ENCODE measurements around the gene AFM.

AFM gene

GRCh38 chr4:73481358-73481757 lies at the start of gene AFM:
AFM (plus strand) TSS chr4:73481745; CDS start chr4:73481776, 31 bp downstream.
- FAIRE-seq, result no peak

GRCh38 chr4:73431813-73432168 lies 49.8 kb upstream of the AFM start:
- FAIRE-seq, result no peak

GRCh38 chr4:73432169-73433000 lies 49.2 kb upstream of the AFM start:
- FAIRE-seq, result no peak

GRCh38 chr4:73433140-73433539 lies 48.4 kb upstream of the AFM start:
- FAIRE-seq, result no peak

GRCh38 chr4:73434311-73434710 lies 47.2 kb upstream of the AFM start:
- FAIRE-seq, result peak; percentile 51

- FAIRE-seq, result no peak
These were observed 45.6 kb upstream of the AFM start, which contains the start of gene AFP for GRCh38 chr4:73435984-73436383. AFP (plus strand) TSS chr4:73436221; CDS start chr4:73436263, 42 bp downstream.

GRCh38 chr4:73436674-73437557 lies 44.6 kb upstream of the AFM start:
- no peak for FAIRE-seq

- FAIRE-seq, result no peak
These were observed 44.0 kb upstream of the AFM start for GRCh38 chr4:73437558-73437956.

GRCh38 chr4:73438048-73438447 lies 43.5 kb upstream of the AFM start:
- FAIRE-seq, result no peak

- no peak for FAIRE-seq
These were observed 42.8 kb upstream of the AFM start for GRCh38 chr4:73438582-73439215.

GRCh38 chr4:73439445-73439844 lies 42.1 kb upstream of the AFM start:
- FAIRE-seq, result no peak

GRCh38 chr4:73439991-73440390 lies 41.6 kb upstream of the AFM start:
- no peak for FAIRE-seq

- no peak for FAIRE-seq
These were observed 40.9 kb upstream of the AFM start for GRCh38 chr4:73440653-73441052.

- no peak for FAIRE-seq
These were observed 39.3 kb upstream of the AFM start for GRCh38 chr4:73442275-73442674.

- no peak for FAIRE-seq
These were observed 38.3 kb upstream of the AFM start for GRCh38 chr4:73443224-73443623.

- no peak for FAIRE-seq
These were observed 35.9 kb upstream of the AFM start for GRCh38 chr4:73445383-73446335.

- FAIRE-seq, result peak; percentile 50
These were observed 35.1 kb upstream of the AFM start for GRCh38 chr4:73446336-73446938.

- FAIRE-seq, result no peak
These were observed 33.9 kb upstream of the AFM start for GRCh38 chr4:73447671-73448070.

- FAIRE-seq, result no peak
These were observed 32.9 kb upstream of the AFM start for GRCh38 chr4:73448448-73449203.

- FAIRE-seq, result no peak
These were observed 31.0 kb upstream of the AFM start for GRCh38 chr4:73450398-73451004.

GRCh38 chr4:73451404-73451803 lies 30.1 kb upstream of the AFM start:
- no peak for FAIRE-seq
